Measurements from ENCODE around the gene NAA38. TPM values are rescaled to one million over a fixed set of nuclear protein-coding genes. Genes with fewer than 3 reads are reported as not detected.

NAA38 gene
- total RNA-seq, 1 experiment from 2014 or later: 103 TPM

GRCh38 chr17:7855660-7856010, 1.7 kb downstream of the NAA38 start:
- Histone ChIP-seq H3K27ac (ENCODE audit: low read depth, low read length) (peak overlapping the region; percentile 92), H3K27me3 (ENCODE audit: insufficient read depth, low read length) (no peaks in the 10 kb centered on the region), H2AFZ (ENCODE audit: low read depth, low read length, poor library complexity, severe bottlenecking) (no peak overlapping the region), H3K9me2 (ENCODE audit: insufficient read depth) (no peaks in the 10 kb centered on the region), H3K9ac (ENCODE audit: low read length) (peak overlapping the region; percentile 93), H3K9me3 (ENCODE audit: control insufficient read depth in 1 of 2, insufficient read depth in 1 of 2, low read depth in 1 of 2, low read length in 2 of 2) (no peaks in the 10 kb centered on the region), H3K36me3 (ENCODE audit: control insufficient read depth in 1 of 2, insufficient read depth in 2 of 2, low read length in 2 of 2) (peaks cover 3 to 29% of the 10 kb centered on the region in 2 experiments; a peak in 2 of 4 replicates), H3K4me1 (ENCODE audit: control insufficient read depth in 1 of 2, insufficient read depth in 2 of 2, low read length in 2 of 2) (peaks cover 16 to 42% of the 10 kb centered on the region in 2 experiments; a peak in 3 of 4 replicates), H3K4me2 (ENCODE audit: low read length) (peak overlapping the region; percentile 99), H4K20me1 (ENCODE audit: insufficient read depth) (no peaks in the 10 kb centered on the region), H3K4me3 (replicated peaks in 1 of 2; ENCODE audit: low read depth in 1 of 2, low read length in 2 of 2) (peak overlapping the region; percentile 67 to 94), H3K79me2 (ENCODE audit: insufficient read depth, low read length) (peaks cover 44% of the 10 kb centered on the region)
- DNase-seq (ENCODE audit: low read depth, low spot score) (no peak), ATAC-seq (no peak)
- intact Hi-C loops (cut with micrococcal nuclease): loop anchor here (2.0 kb wide), 1 partner anchor 21 kb away; the partner anchor contains the start of gene KDM6B
- ChIA-PET POLR2A (interaction anchor here (0.6 to 2.6 kb wide), 5 partner anchors 11 to 529 kb away, joined by 3 to 45 read pairs (median 4); no protein-coding TSS in a partner anchor), CTCF (interaction anchor here (1.7 kb wide), 1 partner anchor 142 kb away, joined by 6 read pairs; no protein-coding TSS in a partner anchor), RAD21 (ENCODE audit: low non-redundant PET in 1 of 2, low total read pairs in 2 of 2, uncharacterized antibody in 2 of 2, unreplicated experiment in 2 of 2) (interaction anchor here in 1 of 2 experiments (0.6 kb wide), 1 partner anchor 24 kb away, joined by 3 read pairs; no protein-coding TSS in a partner anchor)
- BruUV-seq (replicated peaks): no TSS peak
- TF ChIP-seq JUND (IDR thresholded peaks at IDR 0.05) (no peak), FOSL1 (IDR thresholded peaks at IDR 0.05; ENCODE audit: low read depth) (no peak), POLR2AphosphoS5 (IDR thresholded peaks at IDR 0.05; ENCODE audit: low read depth, low read length) (no peak), POLR2A (IDR thresholded peaks at IDR 0.05; ENCODE audit: borderline replicate concordance, extremely low read depth, insufficient read depth, insufficient read length) (no peak)

GRCh38 chr17:7854851-7855659, 2.3 kb downstream of the NAA38 start, which contains the start of gene TMEM88:
Gene TMEM88, plus strand, starts transcription at chr17:7855066. Its CDS starts 9 bp downstream, at chr17:7855075.
- POLR2A ChIA-PET: interaction anchor here (0.6 to 2.6 kb wide), 5 partner anchors 10 to 529 kb away, joined by 3 to 45 read pairs (median 4); no protein-coding TSS in a partner anchor
- no peaks in the 10 kb centered on the region for H3K9me2 ChIP-seq (ENCODE audit: insufficient read depth)
- H3K36me3 ChIP-seq (ENCODE audit: control insufficient read depth in 1 of 2, insufficient read depth in 2 of 2, low read length in 2 of 2): peaks cover 6 to 29% of the 10 kb centered on the region in 2 experiments; a peak in 2 of 4 replicates
- peak within 1 kb of the TSS; percentile 67 to 94 for H3K4me3 ChIP-seq (replicated peaks in 1 of 2; ENCODE audit: low read depth in 1 of 2, low read length in 2 of 2)
- no peak for DNase-seq (ENCODE audit: low read depth, low spot score)
- TF ChIP-seq, protein P1, sequence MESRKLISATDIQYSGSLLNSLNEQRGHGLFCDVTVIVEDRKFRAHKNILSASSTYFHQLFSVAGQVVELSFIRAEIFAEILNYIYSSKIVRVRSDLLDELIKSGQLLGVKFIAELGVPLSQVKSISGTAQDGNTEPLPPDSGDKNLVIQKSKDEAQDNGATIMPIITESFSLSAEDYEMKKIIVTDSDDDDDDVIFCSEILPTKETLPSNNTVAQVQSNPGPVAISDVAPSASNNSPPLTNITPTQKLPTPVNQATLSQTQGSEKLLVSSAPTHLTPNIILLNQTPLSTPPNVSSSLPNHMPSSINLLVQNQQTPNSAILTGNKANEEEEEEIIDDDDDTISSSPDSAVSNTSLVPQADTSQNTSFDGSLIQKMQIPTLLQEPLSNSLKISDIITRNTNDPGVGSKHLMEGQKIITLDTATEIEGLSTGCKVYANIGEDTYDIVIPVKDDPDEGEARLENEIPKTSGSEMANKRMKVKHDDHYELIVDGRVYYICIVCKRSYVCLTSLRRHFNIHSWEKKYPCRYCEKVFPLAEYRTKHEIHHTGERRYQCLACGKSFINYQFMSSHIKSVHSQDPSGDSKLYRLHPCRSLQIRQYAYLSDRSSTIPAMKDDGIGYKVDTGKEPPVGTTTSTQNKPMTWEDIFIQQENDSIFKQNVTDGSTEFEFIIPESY (IDR thresholded peaks at IDR 0.05; ENCODE audit: extremely low read depth, insufficient replicate concordance, low read length): no peak
- TF ChIP-seq MAX (IDR thresholded peaks at IDR 0.05) (no peak), EGR1 (IDR thresholded peaks at IDR 0.05; ENCODE audit: low read depth) (no peak), POLR2A (IDR thresholded peaks at IDR 0.05; ENCODE audit: borderline replicate concordance, extremely low read depth, insufficient read depth, insufficient read length) (no peak), SRF (IDR thresholded peaks at IDR 0.05; ENCODE audit: low read depth) (no peak), CEBPB (IDR thresholded peaks at IDR 0.05; ENCODE audit: low read depth) (no peak), REST (IDR thresholded peaks at IDR 0.05; ENCODE audit: low read depth) (no peak), ZNF274 (IDR thresholded peaks at IDR 0.05; ENCODE audit: low read depth, low read length) (no peak)
- H3K4me2 ChIP-seq (ENCODE audit: low read length): peak within 1 kb of the TSS; percentile 99
- intact Hi-C loops (cut with micrococcal nuclease): no loop called here
- peak within 1 kb of the TSS; percentile 92 for H3K27ac ChIP-seq (ENCODE audit: low read depth, low read length)
- H2AFZ ChIP-seq (ENCODE audit: low read depth, low read length, poor library complexity, severe bottlenecking): no peak within 1 kb of the TSS
- RAD21 ChIA-PET (ENCODE audit: low non-redundant PET in 1 of 2, low total read pairs in 2 of 2, uncharacterized antibody in 2 of 2, unreplicated experiment in 2 of 2): interaction anchor here in 1 of 2 experiments (0.6 kb wide), 1 partner anchor 23 kb away, joined by 3 read pairs; no protein-coding TSS in a partner anchor
- CTCF ChIA-PET: no interaction called here
- H3K9me3 ChIP-seq (ENCODE audit: control insufficient read depth in 1 of 2, insufficient read depth in 1 of 2, low read depth in 1 of 2, low read length in 2 of 2): no peaks in the 10 kb centered on the region
- no peaks in the 10 kb centered on the region for H4K20me1 ChIP-seq (ENCODE audit: insufficient read depth)
- peaks cover 47% of the 10 kb centered on the region for H3K79me2 ChIP-seq (ENCODE audit: insufficient read depth, low read length)
- H3K27me3 ChIP-seq (ENCODE audit: insufficient read depth, low read length): no peaks in the 10 kb centered on the region
- ATAC-seq: no peak
- BruUV-seq (replicated peaks): no TSS peak
- peak within 1 kb of the TSS; percentile 93 for H3K9ac ChIP-seq (ENCODE audit: low read length)
- H3K4me1 ChIP-seq (ENCODE audit: control insufficient read depth in 1 of 2, insufficient read depth in 2 of 2, low read length in 2 of 2): peaks cover 22 to 47% of the 10 kb centered on the region in 2 experiments

Measured in HCT116 (cell line).